Measurements from ENCODE around the gene KCND3. TPM values are rescaled to one million over a fixed set of nuclear protein-coding genes. Genes with fewer than 3 reads are reported as not detected.

KCND3 gene
- polyA plus RNA-seq, 3 donors: 1.3 to 1.5 (median 1.4) TPM

DNA sequence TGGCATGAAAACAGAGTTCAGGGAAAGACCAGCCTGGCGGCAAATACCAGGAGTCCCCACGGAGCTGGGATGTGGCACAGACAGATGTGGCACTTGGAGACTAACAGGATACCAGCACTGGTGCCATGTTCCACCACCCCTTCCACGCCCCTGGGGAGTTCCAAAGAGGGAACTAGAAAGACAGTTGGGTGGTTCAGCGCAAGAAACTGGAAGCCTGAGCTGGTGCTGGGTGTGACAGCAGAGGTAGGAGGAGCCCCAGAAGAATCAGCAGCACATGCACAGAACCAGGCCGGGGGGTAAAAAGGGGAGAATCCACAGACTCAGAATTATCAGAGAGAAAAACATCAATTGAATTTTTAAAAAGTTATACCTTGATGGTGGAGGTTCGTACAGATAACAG is 211.4 kb downstream of the KCND3 start:
- DNase-seq: no peak

GRCh38 chr1:111777301-111777700 is 212.2 kb downstream of the KCND3 start:
- no peak for DNase-seq

GRCh38 chr1:111776861-111777260 is 212.6 kb downstream of the KCND3 start:
- DNase-seq: no peak

DNA sequence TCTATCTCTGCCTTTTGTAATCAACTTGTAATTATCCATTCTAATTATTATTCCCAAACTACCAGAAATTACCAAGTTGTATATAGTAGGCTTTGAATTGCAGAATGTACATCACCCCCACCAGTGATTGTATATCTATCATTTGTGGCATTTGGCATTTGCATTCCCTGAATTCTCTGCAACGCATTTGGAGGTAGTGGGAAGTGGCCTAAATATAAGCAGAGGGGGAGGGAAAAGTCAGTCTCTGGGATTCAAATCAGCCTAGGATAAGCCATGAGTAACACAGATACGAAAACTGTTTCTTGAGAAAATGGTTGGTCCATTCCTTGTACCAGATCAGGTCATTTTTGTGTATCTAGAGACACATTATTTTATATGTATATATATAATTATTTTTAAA is 213.1 kb downstream of the KCND3 start:
- DNase-seq: no peak

DNA sequence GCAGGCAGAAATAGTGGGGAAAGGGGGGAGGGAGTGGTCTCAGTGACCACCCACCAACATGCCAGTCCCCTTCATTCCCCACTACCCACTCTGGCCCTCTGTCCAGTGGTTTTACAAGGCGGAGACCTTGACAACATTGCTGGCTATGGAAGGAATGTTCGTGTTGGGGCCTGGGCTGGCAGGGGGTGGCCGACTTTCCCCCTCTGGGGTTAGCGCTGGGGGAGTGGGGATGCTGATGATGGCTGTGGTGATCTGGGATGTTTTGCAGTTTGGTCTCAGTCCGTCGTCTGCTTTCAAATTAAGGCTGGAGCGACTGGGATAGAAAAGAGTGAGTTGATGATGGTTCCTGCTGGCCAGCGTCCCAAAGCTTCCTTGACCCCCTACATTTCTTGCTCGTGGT is 213.5 kb downstream of the KCND3 start:
- no peak for DNase-seq

GRCh38 chr1:111770916-111771315 is 218.6 kb downstream of the KCND3 start:
- no peak for DNase-seq

GRCh38 chr1:111769517-111770146 is 219.8 kb downstream of the KCND3 start:
- DNase-seq: peak; percentile 72

DNA sequence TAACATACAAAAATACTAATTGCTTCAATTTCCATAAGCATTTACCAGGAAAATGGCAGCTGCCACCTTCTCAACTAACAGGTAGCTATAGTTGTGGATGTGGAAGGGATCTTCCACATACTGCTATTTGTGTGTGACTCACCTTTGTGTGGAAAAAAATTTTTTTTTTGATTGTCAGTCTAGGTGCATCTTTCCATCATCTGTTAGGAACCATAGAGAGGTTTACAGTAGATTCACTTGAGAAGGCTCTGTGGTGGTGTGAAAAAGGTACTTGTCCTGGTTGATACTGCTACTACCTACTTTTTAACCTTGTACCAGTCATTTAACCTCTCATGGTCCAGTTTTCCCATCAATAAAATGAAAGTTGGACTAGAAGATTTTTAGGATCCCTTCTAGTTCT is 220.8 kb downstream of the KCND3 start:
- no peak for DNase-seq

DNA sequence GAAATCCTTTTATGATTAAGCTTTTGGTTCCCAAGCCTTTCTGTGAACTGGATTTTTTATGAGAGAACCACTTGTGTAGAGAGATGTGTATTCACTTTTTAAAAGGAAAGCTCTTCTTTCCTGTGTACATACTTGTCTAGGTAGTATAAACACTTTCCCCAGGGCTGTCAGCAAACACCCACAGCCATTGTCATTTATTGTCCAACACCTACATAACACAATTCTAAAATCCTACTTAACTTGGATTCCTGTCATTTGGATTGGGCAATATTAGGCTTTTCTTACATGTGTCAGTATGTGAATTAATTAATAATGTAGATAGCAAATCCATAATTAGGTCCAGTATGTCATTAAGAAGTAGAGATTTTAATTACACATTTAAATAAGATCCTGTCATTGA is 221.4 kb downstream of the KCND3 start:
- DNase-seq: no peak

GRCh38 chr1:111762332-111762731 is 227.1 kb downstream of the KCND3 start:
- no peak for DNase-seq

GRCh38 chr1:111761717-111762116 is 227.8 kb downstream of the KCND3 start:
- DNase-seq: no peak

DNA sequence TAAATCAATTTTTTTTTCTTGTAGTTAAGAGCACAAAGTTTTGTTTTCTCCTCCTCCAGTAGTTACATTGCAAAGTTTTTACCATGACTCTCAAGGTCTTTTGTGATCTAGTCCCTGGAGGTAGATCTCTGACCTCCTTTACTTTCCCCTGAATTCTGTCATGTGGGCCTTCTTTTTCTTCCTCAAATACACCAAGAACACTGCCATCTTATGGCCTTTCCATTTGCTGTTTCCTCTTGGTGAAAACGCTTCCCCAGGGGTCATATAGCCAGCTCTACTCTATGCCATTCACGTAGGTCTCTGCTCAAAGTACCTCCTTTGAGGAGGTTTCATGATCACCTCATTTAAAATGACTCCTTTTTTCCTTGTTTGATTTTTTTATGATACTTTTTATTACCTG is 231.1 kb downstream of the KCND3 start:
- no peak for DNase-seq

DNA sequence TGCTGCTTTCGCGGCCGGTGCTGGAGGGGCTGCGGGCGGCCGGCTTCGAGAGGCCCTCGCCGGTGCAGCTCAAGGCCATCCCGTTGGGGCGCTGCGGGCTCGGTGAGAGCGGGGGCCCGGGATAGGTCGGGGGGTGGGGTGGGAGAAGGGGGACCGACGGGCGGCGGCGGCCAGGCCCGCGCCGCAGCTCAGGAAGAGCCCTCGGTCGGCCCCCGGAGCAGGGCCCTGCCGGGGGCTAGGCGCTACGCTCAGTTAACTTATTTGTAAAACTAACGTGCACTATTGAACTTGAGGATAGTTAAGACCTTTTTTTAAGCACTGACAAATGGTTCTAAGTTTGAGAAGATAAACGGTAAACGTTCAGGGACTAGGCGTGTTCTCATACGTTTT is 233.3 kb downstream of the KCND3 start:
- DNase-seq: no peak

DNA sequence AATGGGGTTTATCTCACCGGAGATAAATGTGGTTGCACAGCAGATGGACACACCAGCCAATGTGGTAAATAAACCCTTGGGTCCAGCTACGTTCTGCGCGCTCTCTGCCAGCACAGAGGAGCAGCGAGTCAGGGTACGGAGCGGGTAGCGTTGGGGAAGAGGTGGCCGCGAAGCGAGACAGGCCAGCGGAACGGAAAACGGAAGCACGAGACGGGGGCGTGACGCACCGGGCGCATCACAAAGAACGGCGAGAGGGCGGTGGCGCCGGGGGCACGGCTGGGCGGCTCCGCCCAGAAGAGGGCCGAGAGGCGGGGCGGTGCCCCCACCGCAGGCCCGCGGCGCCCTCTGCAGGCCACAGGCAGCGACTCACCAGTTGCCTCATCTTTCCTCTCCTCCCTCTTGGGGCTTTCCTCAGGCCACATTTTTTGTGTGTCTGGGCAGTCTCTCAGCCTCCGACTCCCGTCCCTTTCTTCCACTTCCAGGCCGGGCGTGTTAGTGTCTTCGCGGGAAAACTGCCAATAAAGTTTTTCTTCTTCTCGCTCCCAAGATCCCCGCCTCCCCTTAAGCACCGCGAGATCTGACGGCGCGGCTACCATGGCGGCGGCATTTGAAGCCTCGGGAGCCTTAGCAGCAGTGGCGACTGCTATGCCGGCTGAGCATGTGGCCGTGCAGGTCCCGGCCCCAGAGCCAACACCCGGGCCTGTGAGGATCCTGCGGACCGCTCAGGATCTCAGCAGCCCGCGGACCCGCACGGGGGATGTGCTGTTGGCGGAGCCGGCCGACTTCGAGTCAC is 233.9 kb downstream of the KCND3 start, which contains the start of gene DDX20:
Gene DDX20, plus strand, starts transcription at position 571 of the 793 bp plus-strand sequence. Its CDS starts 24 bp downstream, at position 595.
- DNase-seq: peak; percentile 97

DNA sequence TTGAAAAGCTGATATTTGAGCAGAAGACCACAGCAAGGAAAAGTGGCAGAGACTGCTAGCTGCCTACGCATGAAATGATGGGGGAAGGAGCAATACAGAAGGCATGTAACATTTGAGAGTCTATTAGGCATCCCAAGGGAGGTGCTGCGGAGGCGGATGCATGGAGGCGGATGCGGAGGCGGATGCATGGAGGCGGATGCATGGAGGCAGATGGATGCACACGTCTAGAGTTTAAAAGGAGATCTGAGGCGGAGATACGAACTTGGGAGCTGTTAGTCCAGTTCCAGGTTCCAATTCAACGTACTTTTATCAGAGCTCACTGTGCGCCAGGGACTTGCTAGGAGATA is 234.5 kb downstream of the KCND3 start:
- DNase-seq: peak; percentile 75

DNA sequence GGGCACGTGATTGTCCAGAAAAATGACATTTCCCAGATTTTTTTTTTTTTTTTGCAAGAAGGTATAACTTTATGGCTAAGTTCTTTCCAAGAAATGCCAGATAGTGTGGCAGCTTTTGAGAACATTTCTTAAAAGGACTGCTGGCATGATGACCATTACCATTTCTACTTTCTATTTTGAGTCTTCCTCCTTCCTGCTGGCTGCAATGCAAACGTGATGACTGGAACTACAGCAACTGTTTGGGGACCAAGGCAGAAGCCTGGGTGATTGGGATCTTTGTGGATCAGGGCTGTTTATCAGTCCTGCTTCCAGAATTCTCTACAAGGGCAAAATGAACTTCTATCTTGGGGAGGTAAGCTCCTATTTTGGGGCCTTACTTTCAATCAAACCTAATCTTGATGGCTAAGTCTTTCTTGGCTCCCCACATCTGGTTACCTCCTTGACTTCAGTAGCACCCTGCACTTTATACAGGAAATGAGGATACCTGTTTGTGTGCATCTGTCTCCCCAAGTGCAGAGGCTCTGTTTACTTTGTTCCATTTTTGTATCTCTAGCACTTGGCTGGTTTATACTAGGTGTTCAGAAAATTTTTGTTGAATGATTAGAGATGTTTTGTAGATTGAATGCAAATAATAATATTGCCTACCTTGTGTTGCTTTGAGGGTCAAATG is 237.4 kb downstream of the KCND3 start:
- no peak for DNase-seq

DNA sequence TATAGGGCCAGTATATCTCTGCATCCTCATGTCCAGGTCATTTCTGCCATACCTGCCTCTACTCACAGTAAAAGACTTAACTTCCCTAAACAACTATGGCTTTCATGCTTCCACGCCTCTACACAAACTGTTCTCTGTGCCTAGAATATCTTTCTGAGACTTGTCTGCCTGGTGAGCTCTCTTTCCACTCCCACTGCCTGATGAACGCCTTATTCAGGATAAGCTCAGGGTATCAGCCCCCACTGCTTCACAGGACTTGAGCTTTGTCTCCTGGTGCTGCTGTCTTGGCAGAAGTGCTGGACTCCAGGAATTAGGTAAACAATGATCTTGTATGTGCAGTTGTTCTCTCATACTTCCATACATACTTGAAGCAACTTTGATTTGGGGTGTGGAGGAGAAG is 238.6 kb downstream of the KCND3 start:
- DNase-seq: no peak

GRCh38 chr1:111749628-111750027 is 239.8 kb downstream of the KCND3 start:
- no peak for DNase-seq

GRCh38 chr1:111747947-111748346 is 241.5 kb downstream of the KCND3 start:
- DNase-seq: no peak

GRCh38 chr1:111747282-111747734 is 242.2 kb downstream of the KCND3 start:
- DNase-seq: no peak

GRCh38 chr1:111746614-111746999 is 242.9 kb downstream of the KCND3 start:
- no peak for DNase-seq

DNA sequence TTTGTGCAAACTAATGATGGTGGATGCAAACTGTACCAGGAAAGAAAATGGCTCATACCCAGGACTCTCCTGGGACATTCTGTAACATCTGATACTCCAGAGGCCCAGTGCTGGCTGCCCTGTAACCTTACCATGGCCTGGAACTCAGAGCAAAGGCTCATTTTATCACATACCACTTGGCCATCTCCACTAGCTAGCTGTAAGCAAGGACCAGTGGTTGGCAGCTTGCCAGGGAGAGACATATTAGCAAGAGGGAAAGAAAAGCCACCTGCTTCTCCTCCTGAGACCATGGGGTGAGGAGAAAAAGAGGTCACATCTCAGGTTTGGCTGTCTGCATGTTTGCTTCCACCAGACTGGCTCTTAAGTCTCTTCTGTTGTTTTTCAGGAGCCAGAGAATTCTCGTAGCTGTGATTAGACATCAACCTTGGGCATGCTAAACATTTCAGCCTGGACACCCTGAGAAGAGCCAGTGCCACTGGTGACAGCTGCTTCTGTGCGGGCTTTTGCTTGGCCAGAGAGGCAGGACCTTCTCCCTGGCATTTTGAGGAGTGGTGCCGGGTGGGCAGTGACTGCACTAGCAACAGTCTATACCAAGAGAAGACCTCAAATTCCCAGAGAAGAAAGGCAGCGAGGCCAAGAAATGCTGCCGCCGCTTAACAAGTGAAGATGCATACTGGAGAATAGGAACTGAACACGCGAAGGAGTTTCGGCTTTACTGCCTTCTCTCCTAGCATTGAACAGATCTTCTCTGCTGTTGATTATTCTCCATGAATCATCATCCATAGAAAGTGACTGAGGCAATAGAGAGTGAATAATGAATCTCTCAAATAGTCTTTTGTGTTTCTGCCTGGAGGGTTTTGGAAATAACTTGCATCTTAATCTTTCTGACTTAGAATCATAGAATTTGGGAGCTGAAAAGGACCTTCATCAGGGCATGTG is 243.5 kb downstream of the KCND3 start:
- DNase-seq: no peak

All from renal pelvis (tissue), 4 donors.